HG02678 (cell line): ENCODE results near the gene KCNC2.
A peak's percentile ranks its signal among the peaks of the same experiment; 100 is the strongest.
"Not testable (repeated sequence)": the region's sequence is repeated elsewhere in the genome, so short reads cannot be mapped to it uniquely, and the experiment has no call there.

ENCODE experiments used
- ATAC-seq: cut with Tn5 transposase; IDR thresholded peaks from one replicate; pipeline ENCODE4 v1.9.1; 2021; ENCODE audit warnings: mild to moderate bottlenecking, moderate library complexity; ENCODE audit not compliant: unreplicated experiment

KCNC2 gene

DNA sequence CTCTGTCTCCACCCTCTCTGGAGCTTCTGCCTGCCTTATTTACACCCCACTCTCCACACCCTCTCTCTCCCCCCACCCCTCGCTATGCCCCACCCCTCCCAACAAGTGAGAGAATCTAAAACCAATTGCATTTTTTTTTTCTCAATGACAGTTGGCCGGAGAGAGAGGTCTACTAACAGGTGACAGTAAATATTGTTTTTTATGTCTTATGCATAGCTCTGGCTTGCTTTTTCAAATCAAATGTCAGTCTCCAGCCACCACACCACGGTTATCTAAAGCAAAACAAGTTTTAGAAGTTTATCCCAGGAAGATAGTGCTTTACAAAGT lies at the start of gene KCNC2:
Gene KCNC2 (minus strand): TSS at position 28 of the 327 bp plus-strand sequence.
- no peak for ATAC-seq

DNA sequence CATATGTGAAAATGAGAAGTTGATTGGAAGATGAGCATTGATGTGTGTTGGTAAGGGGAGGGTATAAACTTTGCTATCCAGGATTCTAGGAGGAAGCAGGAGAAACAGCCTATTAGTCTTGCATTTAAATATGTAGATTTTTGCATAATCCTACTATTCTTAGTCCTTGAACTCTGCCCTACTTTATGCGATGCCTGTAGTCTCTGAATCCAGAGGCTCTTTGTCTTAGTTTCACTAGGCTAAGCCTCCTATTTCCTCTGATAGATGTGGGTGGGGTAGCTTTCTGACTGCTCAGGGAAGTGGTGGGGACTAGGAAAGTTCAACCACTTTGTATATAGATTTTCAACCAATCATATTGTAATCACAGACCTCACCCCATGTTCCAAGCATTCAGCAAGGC lies 49.5 kb upstream of the KCNC2 start:
- ATAC-seq, result no peak

DNA sequence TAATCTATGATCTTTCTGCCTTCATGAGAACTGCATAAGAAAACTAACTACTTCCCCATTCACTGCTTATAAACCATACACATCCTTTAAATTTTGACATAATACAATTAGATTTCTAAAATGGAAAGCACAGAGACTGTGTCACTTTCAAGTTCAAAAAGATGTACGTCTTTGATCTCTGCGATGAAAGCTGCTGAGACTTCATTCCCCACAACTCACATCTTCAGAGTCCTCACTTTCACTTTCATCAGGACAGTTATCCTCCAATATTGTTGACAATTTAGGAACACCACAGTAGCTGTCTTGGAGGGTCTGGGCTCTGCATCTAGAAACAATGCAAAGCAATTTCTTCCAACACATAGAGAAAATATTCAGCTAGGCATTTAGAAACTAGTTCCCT lies 47.9 kb upstream of the KCNC2 start:
- no peak for ATAC-seq

DNA sequence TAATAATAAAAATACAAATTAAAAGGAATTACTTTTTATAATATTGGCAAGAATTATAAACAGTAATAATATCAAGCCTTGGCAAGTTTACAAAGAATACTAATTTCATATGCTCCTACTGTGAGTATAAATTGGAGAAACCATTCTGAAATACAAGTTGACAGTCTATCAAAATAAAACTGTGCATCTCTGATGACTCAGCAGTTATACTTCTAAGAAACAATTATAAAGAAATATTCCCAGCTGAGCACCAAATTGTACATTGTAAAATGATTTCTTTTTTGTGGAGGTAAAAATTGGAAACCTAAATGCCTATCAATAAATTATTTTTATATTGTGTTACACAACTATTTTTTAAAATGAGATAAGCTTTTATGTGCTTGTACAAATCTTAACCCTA lies 35.5 kb upstream of the KCNC2 start:
- no peak for ATAC-seq

DNA sequence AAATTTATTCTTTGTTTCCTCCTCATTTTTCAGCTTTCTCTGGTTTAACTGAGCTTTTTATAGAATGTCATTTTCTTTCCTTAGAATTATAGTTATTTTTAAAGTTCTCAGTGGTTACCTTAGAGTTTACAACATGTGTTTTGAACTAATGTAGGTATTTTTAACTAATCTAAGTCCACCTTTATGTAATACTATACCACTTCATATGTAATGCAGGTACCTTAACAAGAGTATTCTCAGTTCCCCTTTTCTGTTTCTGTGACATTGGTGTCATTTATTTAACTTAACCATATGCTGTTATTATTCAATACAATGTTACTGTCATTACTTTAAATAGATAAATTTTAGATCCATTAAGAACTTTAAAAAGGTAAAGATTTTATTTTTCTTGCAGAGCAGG lies 30.3 kb upstream of the KCNC2 start:
- ATAC-seq, result peak; percentile 82

DNA sequence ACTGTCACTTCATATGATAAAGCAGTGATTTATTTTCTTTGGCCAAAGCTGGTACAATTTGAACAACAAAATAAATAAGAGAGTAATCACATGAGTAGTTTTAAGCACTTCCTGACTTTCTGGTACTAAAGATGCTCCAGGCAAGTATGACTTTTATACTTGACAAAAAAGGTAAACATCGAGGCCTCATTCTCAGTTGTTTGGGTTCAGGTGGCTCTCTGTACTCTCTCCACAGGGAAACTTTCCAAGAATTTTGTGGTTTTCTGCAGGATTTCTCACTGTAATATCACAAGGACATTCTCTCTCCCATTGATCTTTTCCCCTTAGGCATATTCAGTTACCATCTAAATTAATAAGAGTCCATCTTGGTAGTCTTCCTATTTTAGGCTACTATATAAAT lies 26.6 kb upstream of the KCNC2 start:
- no peak for ATAC-seq

DNA sequence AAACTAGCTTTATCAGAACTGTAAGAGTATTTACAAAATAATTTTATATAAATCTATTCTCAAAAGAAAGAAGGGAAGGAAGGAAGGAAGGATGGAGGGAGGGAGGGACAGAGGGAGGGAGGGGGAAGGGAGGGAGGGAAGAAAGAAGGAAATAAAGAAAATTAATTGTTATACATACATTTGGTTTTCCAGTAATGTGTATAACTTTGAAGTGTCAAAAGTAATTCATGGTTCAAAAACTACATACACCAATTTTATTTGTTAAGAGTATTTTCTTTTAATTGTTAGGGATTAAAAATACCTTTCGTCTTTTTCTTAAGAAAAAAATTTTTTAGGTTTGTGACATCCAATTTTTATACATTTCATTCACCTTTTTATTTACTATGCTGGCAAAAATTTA lies 17.5 kb upstream of the KCNC2 start:
- no peak for ATAC-seq

DNA sequence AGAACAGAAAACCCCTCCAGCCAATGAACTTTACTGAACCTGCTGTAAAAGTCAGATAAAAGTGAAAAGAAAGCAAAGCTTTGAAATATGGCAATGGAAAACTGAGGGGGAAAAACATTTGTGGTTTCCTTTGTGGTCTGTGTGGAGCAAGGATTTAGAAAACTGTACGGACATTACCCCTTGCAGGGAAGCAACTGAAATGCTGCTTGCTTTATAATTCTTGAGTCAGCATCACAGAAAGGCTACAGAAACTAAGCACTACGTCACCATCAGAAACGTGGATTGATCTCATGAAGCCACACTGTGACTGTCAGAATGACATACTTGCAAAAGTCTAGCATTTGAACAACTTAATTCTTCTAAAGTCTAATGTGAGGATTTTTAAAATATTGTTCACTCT lies 2.4 kb upstream of the KCNC2 start:
- ATAC-seq, result no peak

DNA sequence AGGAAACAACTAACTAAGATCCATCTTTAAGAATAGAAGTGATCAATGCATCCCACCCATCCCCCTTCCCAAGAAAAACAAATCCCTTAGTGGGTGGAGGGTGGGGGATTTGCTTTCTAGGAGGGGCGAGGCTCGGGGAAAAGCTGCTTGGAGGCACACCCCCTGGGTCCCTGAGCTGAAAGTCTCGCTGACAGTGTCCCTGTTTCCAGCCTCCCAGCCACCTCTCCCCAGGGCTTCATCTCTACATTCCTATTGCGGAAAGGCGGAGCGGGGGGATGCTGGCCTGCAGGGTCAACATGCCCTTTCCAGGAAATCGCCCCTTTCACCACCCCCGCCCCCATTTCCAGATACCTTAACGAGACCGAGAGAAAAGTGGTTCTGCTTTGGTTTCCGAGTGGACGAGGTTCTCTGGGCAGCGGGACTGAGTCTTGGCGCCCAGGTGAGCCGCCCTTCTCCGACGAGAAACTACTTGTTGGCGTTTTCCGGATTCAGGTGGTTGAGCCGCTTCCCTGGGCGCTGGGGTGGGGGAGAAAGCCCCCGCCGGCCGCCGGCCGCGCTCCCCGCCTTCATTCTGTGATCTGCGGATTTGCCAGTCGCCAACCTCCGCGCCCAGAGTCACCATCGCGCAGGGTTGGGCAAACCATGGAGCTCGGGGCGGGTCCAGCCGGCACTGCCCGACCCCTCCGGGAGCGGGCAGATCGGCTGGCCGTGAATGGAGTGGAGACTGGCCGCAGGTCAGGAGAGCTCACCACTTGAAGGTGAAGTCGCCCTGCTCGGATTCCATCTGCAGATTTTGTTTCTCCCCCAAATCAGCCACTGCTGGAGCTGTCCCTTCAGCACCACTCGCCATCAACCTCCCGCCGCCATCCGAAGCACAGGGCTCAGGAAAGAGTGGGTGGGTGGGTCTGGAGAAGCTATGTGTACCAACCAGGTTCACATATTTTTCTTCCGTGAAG lies 505 bp downstream of the KCNC2 start:
- ATAC-seq, result no peak

DNA sequence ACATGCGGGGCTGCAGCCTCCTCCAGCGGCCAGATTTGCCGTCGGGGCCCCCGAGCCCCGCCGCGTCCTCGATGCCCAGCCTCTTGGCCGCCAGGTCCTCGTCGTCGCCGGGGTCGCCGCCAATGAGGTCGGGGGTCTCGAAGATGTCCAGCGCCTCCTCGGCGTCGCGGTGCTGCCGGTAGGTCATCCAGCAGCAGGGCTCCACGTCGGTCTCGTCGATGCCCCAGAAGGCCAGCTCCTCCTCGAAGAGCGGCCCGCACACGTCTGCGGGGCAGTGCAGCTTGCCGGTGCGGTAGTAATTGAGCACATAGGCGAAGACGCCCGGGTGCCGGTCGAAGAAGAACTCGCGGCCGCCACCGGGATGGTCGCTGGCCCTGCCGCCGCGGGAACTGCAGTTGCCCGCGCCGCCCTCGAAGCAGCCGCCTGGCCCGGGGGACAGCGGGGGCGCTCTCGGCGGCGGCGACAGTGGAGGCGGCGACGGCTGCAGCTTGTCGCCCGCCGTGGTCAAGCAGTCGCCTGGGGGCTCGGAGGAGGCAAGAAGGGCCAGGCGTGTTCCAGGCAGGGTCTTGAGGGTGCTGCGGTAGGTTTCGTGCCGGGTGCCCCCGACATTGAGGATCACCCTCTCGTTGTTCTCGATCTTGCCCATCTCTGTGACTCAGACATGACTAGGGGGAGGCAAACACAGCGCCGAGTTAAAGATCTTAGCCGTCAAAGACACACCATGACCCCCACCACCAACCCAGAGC lies 2.1 kb downstream of the KCNC2 start:
- no peak for ATAC-seq

DNA sequence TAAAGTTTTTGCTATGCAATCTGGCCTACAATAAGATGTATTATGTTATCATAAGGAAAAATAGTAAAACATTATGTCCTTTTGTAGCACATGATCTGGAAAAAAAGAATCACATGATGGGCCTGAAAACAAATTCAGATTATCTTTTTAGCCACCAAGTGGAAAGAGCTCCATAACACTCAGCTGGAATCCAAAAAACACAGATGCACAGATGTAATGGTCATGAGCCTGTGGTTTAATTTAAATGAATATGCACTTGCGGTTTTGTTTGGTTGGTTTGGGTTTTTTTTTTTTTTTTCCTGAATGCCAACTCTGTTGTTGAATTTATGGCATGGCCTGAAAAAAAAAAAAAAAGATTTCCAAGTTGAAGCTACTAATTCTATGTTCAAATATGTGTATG lies 4.1 kb downstream of the KCNC2 start:
- ATAC-seq, result no peak

DNA sequence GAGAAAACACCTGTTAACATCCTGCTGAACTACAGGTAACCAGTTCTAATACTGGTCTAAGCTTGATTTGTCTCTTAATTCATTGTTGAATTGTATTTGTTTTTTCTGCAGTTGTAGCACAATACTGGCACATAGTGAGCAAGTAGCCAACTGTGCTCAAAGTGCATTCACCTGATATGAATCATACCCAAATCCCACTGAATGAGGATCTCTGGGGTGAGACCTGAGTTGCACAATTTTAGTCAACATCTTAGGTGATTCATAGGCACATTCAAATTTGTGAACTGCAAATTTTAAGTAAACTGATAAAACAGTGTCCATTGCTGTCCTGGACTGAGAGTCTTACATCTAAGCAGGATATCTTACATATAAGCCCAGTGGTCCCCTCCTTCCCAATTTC lies 12.8 kb downstream of the KCNC2 start:
- ATAC-seq, result no peak

DNA sequence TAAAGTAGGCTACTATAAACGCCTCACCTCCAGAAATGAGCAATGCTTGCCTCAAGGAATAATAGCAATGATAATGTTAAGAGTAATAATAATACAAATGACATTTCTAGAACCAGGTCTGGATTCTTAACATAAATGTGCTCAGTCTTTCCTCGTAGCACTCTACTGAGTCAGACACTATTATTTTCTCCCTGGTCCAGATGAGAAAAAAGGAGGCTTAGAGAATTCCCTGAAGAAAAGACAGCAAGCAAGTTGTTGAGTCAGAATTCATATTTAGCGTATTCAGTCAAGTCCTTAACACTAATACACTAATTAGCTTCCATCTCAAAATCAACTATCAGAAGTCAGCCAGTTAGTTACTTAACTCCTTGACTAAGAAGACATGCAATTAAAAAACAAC lies 13.2 kb downstream of the KCNC2 start:
- no peak for ATAC-seq

DNA sequence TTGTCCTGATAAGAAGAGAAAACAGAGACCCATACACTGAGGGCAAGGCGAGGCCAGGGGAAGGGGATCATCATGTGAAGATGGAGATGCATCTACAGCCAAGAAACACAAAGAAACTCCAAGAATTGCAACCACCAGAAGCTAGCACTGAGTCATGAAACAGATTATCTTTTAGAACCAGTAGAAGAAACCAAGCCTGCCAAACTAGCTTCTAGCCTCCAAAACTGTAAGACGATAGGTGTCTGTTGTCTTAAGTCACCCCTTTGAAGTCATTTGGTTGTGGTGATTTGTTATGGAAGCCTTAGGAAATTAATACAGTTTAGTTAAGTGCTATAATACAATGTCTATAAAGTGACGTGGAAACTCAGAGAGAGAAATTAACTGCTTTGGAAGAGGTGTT lies 15.4 kb downstream of the KCNC2 start:
- no peak for ATAC-seq

DNA sequence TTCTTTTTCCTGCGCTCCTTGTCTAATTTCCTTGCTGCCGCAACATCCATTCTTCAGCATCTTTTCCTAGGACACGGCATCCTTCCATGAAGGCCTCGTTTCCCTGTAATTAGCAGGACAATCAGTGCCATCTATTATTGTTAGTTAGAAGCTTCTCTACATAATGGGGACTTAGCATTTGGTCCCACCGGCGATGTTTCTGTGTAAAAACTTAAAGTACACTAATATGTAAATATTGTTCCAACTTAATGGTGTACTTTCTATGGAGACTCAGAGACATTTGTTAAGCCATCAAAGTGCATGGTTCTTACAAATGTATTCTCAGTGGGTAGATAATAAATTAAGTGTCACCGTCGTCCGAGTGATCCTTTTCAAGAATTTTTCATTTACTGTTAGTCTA lies 17.4 kb downstream of the KCNC2 start:
- ATAC-seq, result no peak

DNA sequence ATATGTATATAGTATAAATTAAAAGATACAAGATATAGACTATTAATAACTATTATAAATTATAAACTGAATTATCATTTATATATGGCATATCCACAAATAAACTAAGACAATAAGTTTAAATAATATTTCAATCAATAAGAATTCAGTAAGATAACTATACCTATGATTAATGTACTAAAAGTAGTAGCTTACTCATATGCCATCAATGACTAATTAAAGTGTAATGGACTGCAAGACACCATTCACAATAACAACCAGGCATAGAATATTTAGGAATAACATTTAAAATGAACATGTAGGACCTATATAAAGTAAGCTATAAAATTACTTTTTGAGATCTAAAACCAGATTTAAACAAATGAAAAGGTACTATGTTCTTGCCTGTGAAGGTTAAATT lies 18.8 kb downstream of the KCNC2 start:
- no peak for ATAC-seq

DNA sequence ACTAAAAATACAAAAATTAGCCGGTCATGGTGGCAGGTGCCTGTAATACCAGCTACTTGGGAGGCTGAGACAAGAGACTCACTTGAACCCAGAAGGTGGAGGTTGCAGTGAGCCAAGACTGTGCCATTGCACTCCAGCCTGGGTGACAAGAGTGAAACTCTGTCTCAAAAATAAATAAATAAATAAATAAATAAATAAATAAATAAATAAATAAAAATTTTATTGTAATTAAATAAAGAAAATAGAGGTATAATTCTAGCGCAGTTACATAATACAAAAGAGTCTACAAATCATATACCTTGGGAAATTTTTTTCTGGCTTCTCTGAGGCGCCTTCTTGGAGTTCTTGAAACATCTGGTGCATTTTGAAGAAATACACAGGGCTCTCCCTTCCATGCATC lies 23.8 kb downstream of the KCNC2 start:
- not testable (repeated sequence) for ATAC-seq

DNA sequence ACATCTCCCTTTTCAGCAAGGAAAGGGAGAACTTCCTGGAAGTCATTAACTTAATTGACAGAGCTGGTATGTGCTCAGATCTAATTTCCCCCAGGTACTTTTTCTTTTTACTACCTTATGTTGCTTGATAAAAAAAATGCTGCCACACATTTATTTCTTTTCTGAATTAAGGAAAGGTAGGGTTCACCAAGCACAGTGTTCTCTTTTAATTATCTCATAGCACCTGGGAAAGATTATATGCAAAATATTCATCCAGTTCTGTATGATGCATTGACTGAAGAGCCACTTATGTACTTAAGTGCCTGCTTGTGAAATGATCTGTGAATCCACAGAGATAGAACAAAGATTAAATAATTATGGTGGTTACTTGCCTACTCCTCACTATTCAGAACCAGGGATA lies 25.1 kb downstream of the KCNC2 start:
- no peak for ATAC-seq

DNA sequence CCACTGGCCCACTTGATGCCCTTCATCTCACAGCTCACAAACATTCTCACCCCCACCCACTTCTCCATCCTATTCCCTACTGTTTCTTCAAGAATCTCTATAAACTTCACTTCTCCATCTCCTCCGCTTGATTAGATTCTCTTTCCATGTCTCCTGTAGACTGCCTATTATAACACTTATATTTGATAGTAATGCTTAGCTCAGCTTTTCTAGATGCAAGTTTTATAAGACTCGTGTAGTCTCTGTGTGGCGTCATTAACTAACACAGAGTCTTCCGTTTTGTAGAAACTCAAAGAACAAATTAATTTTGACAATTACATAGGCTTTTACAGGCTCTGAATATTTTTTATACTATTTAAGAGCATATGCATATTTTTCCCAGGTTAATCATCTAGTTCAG lies 25.7 kb downstream of the KCNC2 start:
- ATAC-seq, result no peak

DNA sequence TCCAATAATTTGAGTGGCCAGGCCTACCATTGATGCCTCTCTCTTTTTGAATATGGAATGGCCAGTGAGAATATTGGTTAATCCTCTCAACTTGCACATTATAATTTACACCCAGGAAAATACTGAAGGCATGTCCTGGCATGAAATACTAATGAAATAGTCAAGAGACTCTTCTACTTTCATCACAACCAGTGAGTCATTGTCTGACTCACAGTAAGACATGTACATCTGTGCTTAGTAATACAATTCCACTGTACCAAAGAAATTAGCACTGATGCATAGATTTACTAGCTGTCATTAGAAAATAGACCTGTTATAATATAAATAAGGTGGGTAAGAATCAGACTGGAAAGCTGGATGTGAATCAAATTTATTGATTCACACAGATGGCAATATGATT lies 31.6 kb downstream of the KCNC2 start:
- ATAC-seq, result no peak

DNA sequence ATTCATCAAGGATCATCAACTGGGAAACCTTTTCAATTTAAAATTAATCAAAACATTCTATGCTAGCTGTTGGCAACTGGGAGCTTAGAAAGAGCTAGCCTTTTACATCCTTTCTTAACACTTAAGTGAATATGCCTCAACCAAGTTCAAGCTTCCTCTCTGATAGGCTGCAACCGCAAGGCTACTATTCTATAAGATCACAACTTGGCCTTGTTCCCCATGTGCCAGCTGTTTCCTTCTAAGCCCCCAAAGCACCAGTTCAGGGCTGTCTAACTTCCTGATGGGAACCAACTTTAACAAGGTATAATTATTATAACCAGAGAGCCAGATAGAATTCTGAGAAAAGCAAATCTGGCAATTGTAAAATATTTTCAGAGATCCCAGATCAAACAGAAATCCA lies 37.0 kb downstream of the KCNC2 start:
- no peak for ATAC-seq

DNA sequence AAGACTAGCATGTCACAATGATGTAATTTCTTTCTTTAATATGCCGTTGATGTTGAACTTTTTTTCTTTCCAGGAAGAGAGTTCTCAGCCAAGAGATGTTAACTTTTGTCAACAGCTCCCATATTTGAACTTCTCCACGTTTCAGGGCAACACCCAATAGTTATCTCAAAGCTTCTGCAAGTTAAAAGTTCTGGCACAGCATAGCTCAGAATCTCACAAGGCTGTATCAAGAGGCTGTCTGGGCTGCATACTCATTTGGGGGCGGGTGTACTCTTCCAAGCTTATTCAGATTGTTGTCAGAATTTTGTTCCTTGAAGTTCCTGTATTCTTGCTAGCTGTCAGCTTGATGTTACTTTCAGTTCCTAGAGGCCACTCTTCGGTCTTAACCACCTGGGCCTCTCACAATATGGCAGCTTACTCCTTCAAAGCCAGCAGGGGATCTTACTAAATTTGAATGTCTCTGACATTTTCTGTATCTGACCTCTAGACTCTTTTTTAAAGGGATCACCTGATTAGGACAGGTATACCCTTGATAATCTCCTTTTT lies 38.9 kb downstream of the KCNC2 start:
- ATAC-seq, result no peak
